GM23338 (cell line): Measurements from ENCODE around the gene UVRAG. TPM values are rescaled to one million over a fixed set of nuclear protein-coding genes. Genes with fewer than 3 reads are reported as not detected.

Experiments used
- ATAC-seq: fragments of 200-7000 bp; cut with Tn5 transposase; 3 replicates; pipeline ENCODE4 v1.9.1; 2020
- DNase-seq: peaks from one replicate; pipeline ENCODE4 v3.0.0-alpha.2; 2015; ENCODE audit warnings: low spot score
- H2AFZ ChIP-seq: fragments of 200-600 bp; sonication (generic); 2 replicates; pipeline ENCODE4 v1.8.0; 2016; ENCODE audit warnings: antibody characterized with exemption, mild to moderate bottlenecking, moderate library complexity
- H3F3A ChIP-seq: fragments of 200-600 bp; sonication (generic); replicated peaks from 2 replicates; pipeline ENCODE4 v1.8.0; 2017; ENCODE audit warnings: antibody characterized with exemption, mixed run types, low read depth
- H3K27ac ChIP-seq: fragments of 200-600 bp; sonication (generic); 2 replicates; pipeline ENCODE4 v1.6.1; 2016; ENCODE audit warnings: low read depth
- H3K27me3 ChIP-seq: fragments of 200-600 bp; sonication (generic); 2 replicates; pipeline ENCODE4 v1.8.0; 2016; ENCODE audit warnings: mild to moderate bottlenecking, mixed run types, moderate library complexity; ENCODE audit not compliant: insufficient read depth
- H3K36me3 ChIP-seq: fragments of 200-600 bp; sonication (generic); 2 replicates; pipeline ENCODE4 v1.8.0; 2016; ENCODE audit warnings: mild to moderate bottlenecking; ENCODE audit not compliant: insufficient read depth
- H3K4me1 ChIP-seq: fragments of 200-600 bp; sonication (generic); 2 replicates; pipeline ENCODE4 v1.8.0; 2016; ENCODE audit warnings: mild to moderate bottlenecking, moderate library complexity; ENCODE audit not compliant: insufficient read depth
- H3K4me2 ChIP-seq: fragments of 200-600 bp; sonication (generic); 2 replicates; pipeline ENCODE4 v1.7.1; 2017; ENCODE audit warnings: mixed run types
- H3K4me3 ChIP-seq: fragments of 200-600 bp; sonication (generic); 2 replicates; pipeline ENCODE4 v1.6.1; 2016; ENCODE audit warnings: mixed run types
- H3K79me2 ChIP-seq: fragments of 200-600 bp; sonication (generic); replicated peaks from 2 replicates; pipeline ENCODE4 v1.8.0; 2017; ENCODE audit warnings: mild to moderate bottlenecking; ENCODE audit not compliant: insufficient read depth
- H3K9me2 ChIP-seq: fragments of 200-600 bp; sonication (generic); 2 replicates; pipeline ENCODE4 v1.8.0; 2017; ENCODE audit not compliant: insufficient read depth
- H4K20me1 ChIP-seq: fragments of 200-600 bp; sonication (generic); replicated peaks from 2 replicates; pipeline ENCODE4 v1.8.0; 2017; ENCODE audit warnings: mild to moderate bottlenecking; ENCODE audit not compliant: insufficient read depth
- H3K27ac Mint-ChIP-seq: 2 replicates; pipeline ENCODE4 v1.8.0; 2020; ENCODE audit warnings: inconsistent platforms, mild to moderate bottlenecking, moderate library complexity, mixed read lengths
- H3K27me3 Mint-ChIP-seq: 3 replicates; pipeline ENCODE4 v1.8.0; 2022; ENCODE audit warnings: low read depth, mild to moderate bottlenecking, moderate library complexity, mixed read lengths, inconsistent platforms; ENCODE audit not compliant: insufficient read depth, poor library complexity
- H3K36me3 Mint-ChIP-seq: 3 replicates; pipeline ENCODE4 v1.8.0; 2021; ENCODE audit warnings: low read depth, mild to moderate bottlenecking, inconsistent platforms, moderate library complexity, mixed read lengths
- H3K4me1 Mint-ChIP-seq: 3 replicates; pipeline ENCODE4 v1.8.0; 2020; ENCODE audit warnings: mild to moderate bottlenecking, inconsistent platforms, mixed read lengths
- H3K4me3 Mint-ChIP-seq: 3 replicates; pipeline ENCODE4 v1.8.0; 2021; ENCODE audit warnings: moderate library complexity, mild to moderate bottlenecking, inconsistent platforms, mixed read lengths
- H3K9me3 Mint-ChIP-seq: 3 replicates; pipeline ENCODE4 v1.8.0; 2020; ENCODE audit warnings: moderate library complexity, mild to moderate bottlenecking, inconsistent platforms, mixed read lengths
- CREB1 ChIP-seq: fragments of 250-450 bp; sonication (Bioruptor Pico); IDR thresholded peaks from 2 replicates; pipeline ENCODE4 v1.5.0; 2020; ENCODE audit warnings: low read depth, mild to moderate bottlenecking, moderate library complexity
- CTCF ChIP-seq, 2 experiments: fragments of 200-600 bp in 1 of 2; sonication (generic) in 1 of 2; conservative IDR thresholded peaks; 2 replicates each; pipeline versions ENCODE4 v1.5.1 to v1.6.1; 2016 to 2017; ENCODE audit warnings: antibody characterized with exemption in 2 of 2, low read depth in 2 of 2, mild to moderate bottlenecking in 2 of 2, moderate library complexity in 1 of 2
- EZH2 ChIP-seq: fragments of 200-600 bp; sonication (generic); IDR thresholded peaks from one replicate; pipeline ENCODE4 v1.8.0; 2017; ENCODE audit warnings: antibody characterized with exemption, mild to moderate bottlenecking, low read depth; ENCODE audit not compliant: unreplicated experiment
- EZH2phosphoT487 ChIP-seq: fragments of 200-600 bp; sonication (generic); IDR thresholded peaks from one replicate; pipeline ENCODE4 v1.8.1; 2018; ENCODE audit warnings: antibody characterized with exemption; ENCODE audit not compliant: unreplicated experiment
- JUNB ChIP-seq: IDR thresholded peaks from one replicate; pipeline ENCODE4 v1.6.1; 2016; ENCODE audit warnings: antibody characterized with exemption; ENCODE audit not compliant: unreplicated experiment
- NANOG ChIP-seq: IDR thresholded peaks from 2 replicates; pipeline ENCODE4 v1.6.1; 2016; ENCODE audit warnings: antibody characterized with exemption, borderline replicate concordance
- POLR2AphosphoS5 ChIP-seq: IDR thresholded peaks from 2 replicates; pipeline ENCODE4 v1.6.1; 2016; ENCODE audit warnings: antibody characterized with exemption, low read depth
- REST ChIP-seq: IDR thresholded peaks from one replicate; pipeline ENCODE4 v1.6.1; 2018; ENCODE audit warnings: antibody characterized with exemption; ENCODE audit not compliant: unreplicated experiment
- STAT1 ChIP-seq: IDR thresholded peaks from one replicate; pipeline ENCODE4 v1.6.1; 2016; ENCODE audit warnings: antibody characterized with exemption; ENCODE audit not compliant: unreplicated experiment
- ZNF114 ChIP-seq: fragments of 250-450 bp; sonication (Bioruptor Pico); IDR thresholded peaks from 2 replicates; pipeline ENCODE4 v1.5.0; 2020; ENCODE audit warnings: mild to moderate bottlenecking, moderate library complexity
- ZNF331 ChIP-seq: fragments of 250-450 bp; sonication (Bioruptor Pico); IDR thresholded peaks from 2 replicates; pipeline ENCODE4 v1.5.0; 2020; ENCODE audit warnings: low read depth, mild to moderate bottlenecking, moderate library complexity
- ZNF462 ChIP-seq: fragments of 250-450 bp; sonication (Bioruptor Pico); IDR thresholded peaks from 2 replicates; pipeline ENCODE4 v1.5.0; 2020; ENCODE audit warnings: mild to moderate bottlenecking, moderate library complexity
- polyA plus RNA-seq: library from polyadenylated mRNA; unstranded; fragments of >200 nt; fragmentation: Nextera tagmentation; extraction: Ambion mirVana; gene quantifications from 2 replicates; pipeline ENCODE4 v1.2.1, GENCODE V29; 2016
- total RNA-seq: library from RNA; depleted of rRNA; stranded (reverse); fragments of >200 nt; shearing (Covaris generic); gene quantifications from 2 replicates; pipeline ENCODE4 v1.2.3, GENCODE V29; 2014
- TF ChIP-seq, protein P1 (sequence below): IDR thresholded peaks from 2 replicates; pipeline ENCODE4 v1.6.1; 2016; ENCODE audit warnings: antibody characterized with exemption

Gene UVRAG
- total and polyA plus RNA-seq, 2 experiments from 2014 or later, result 15.3 to 17.4 TPM

DNA sequence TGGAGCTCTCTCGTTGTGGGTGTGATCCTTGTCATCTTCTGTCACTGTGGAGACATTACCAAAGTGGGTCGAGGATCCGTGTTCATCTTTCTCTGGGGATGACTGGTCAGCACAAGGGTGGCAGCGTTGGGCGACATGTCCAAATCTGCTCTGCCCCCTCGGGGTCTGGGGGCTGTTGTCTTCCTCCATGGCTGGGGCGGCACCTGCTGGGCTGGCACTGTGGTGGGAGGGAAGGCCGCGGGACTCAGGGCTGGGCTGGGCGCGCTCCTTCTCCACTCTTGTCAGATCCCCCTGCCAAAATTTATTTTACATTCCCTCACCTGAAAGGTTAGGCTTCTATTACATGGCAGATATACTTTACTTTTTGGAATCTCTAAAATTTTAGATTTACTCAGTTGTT, 96.4 kb downstream of the UVRAG start:
- H3K4me1 ChIP-seq, result no peaks in the 10 kb centered on the region
- H3K36me3 Mint-ChIP-seq, result no peaks in the 10 kb centered on the region
- no peaks in the 10 kb centered on the region for H3K4me1 Mint-ChIP-seq
- no peaks in the 10 kb centered on the region for H3K27me3 Mint-ChIP-seq
- H3K27me3 ChIP-seq, result no peaks in the 10 kb centered on the region
- H3F3A ChIP-seq, result no peaks in the 10 kb centered on the region
- no peak for DNase-seq
- no peaks in the 10 kb centered on the region for H3K9me2 ChIP-seq
- no peaks in the 10 kb centered on the region for H3K79me2 ChIP-seq
- H3K4me3 ChIP-seq, result no peak overlapping the region
- ATAC-seq, result no peak
- H3K36me3 ChIP-seq, result no peaks in the 10 kb centered on the region
- H3K27ac ChIP-seq, result no peak overlapping the region
- H3K4me2 ChIP-seq, result no peak overlapping the region
- H3K4me3 Mint-ChIP-seq, result no peak overlapping the region
- no peaks in the 10 kb centered on the region for H3K9me3 Mint-ChIP-seq
- no peak overlapping the region for H3K27ac Mint-ChIP-seq
- TF ChIP-seq EZH2 (no peak), ZNF114 (no peak), STAT1 (no peak), CREB1 (no peak), NANOG (no peak), REST (no peak), JUNB (no peak), ZNF331 (no peak), CTCF (conservative IDR thresholded peaks at IDR 0.05; ENCODE audit: low read depth in 2 of 2) (no peak), POLR2AphosphoS5 (no peak), ZNF462 (no peak), EZH2phosphoT487 (no peak)
- TF ChIP-seq, protein P1, sequence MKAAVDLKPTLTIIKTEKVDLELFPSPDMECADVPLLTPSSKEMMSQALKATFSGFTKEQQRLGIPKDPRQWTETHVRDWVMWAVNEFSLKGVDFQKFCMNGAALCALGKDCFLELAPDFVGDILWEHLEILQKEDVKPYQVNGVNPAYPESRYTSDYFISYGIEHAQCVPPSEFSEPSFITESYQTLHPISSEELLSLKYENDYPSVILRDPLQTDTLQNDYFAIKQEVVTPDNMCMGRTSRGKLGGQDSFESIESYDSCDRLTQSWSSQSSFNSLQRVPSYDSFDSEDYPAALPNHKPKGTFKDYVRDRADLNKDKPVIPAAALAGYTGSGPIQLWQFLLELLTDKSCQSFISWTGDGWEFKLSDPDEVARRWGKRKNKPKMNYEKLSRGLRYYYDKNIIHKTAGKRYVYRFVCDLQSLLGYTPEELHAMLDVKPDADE, result no peak
- H4K20me1 ChIP-seq, result no peaks in the 10 kb centered on the region
- H2AFZ ChIP-seq, result no peak overlapping the region
